PC-9 (cell line): Measurements from ENCODE around the gene EPHB4. TPM values are rescaled to one million over a fixed set of nuclear protein-coding genes. Genes with fewer than 3 reads are reported as not detected.
"Not testable (repeated sequence)": the region's sequence is repeated elsewhere in the genome, so short reads cannot be mapped to it uniquely, and the experiment has no call there.

ENCODE experiments used
- BruUV-seq: library from RNA; stranded (reverse); fragments of 400-500 nt; replicated peaks from 2 replicates; lab custom pipeline; 2021; lab: Mats Ljungman, UMichigan
- CTCF ChIA-PET: fragments of 300-600 bp; sonication (Branson Sonifier 250); formaldehyde crosslinking; loops from one replicate; lab custom pipeline; 2022; ENCODE audit warnings: antibody characterized with exemption; lab: Charles Lee
- POLR2A ChIA-PET: fragments of 300-600 bp; sonication (Branson Sonifier 250); formaldehyde crosslinking; loops from one replicate; lab custom pipeline; 2022; ENCODE audit warnings: antibody characterized with exemption; ENCODE audit not compliant: unreplicated experiment; lab: Charles Lee
- DNase-seq, 2 experiments: peaks; one replicate each; pipeline versions ENCODE4 v3.0.0 to v3.0.0-alpha.2; 2015 to 2022; ENCODE audit warnings: mixed read lengths in 1 of 2
- H2AFZ ChIP-seq: fragments of 200-600 bp; sonication (generic); 2 replicates; pipeline ENCODE4 v1.8.1; 2017; ENCODE audit warnings: antibody characterized with exemption
- H3F3A ChIP-seq: fragments of 200-600 bp; sonication (generic); 2 replicates; pipeline ENCODE4 v1.8.1; 2017; ENCODE audit warnings: antibody characterized with exemption, mild to moderate bottlenecking, low read depth; ENCODE audit not compliant: insufficient read depth
- H3K27ac ChIP-seq: fragments of 200-600 bp; sonication (generic); 2 replicates; pipeline ENCODE4 v1.6.1; 2016; ENCODE audit warnings: mixed run types
- H3K27me3 ChIP-seq: fragments of 200-600 bp; sonication (generic); 2 replicates; pipeline ENCODE4 v1.6.1; 2016; ENCODE audit warnings: low read depth, mixed run types; ENCODE audit not compliant: insufficient read depth
- H3K36me3 ChIP-seq: fragments of 200-600 bp; sonication (generic); 2 replicates; pipeline ENCODE4 v1.6.1; 2016; ENCODE audit warnings: low read depth, mixed run types
- H3K4me1 ChIP-seq: fragments of 200-600 bp; sonication (generic); replicated peaks from 2 replicates; pipeline ENCODE4 v1.6.1; 2016; ENCODE audit warnings: mixed run types; ENCODE audit not compliant: insufficient read depth
- H3K4me2 ChIP-seq: fragments of 200-600 bp; sonication (generic); 2 replicates; pipeline ENCODE4 v1.6.1; 2017; ENCODE audit warnings: mixed run types
- H3K4me3 ChIP-seq: fragments of 200-600 bp; sonication (generic); 2 replicates; pipeline ENCODE4 v1.6.1; 2016; ENCODE audit warnings: mixed run types
- H3K79me2 ChIP-seq: fragments of 200-600 bp; sonication (generic); 2 replicates; pipeline ENCODE4 v1.6.1; 2017; ENCODE audit warnings: low read depth, mixed run types
- H3K9me2 ChIP-seq: fragments of 200-600 bp; sonication (generic); 2 replicates; pipeline ENCODE4 v1.8.1; 2017; ENCODE audit warnings: mild to moderate bottlenecking; ENCODE audit not compliant: insufficient read depth
- H3K9me3 ChIP-seq: fragments of 200-600 bp; sonication (generic); 2 replicates; pipeline ENCODE4 v1.8.1; 2016; ENCODE audit warnings: low read depth; ENCODE audit not compliant: insufficient read depth
- H4K20me1 ChIP-seq: fragments of 200-600 bp; sonication (generic); 2 replicates; pipeline ENCODE4 v1.8.1; 2017; ENCODE audit not compliant: insufficient read depth
- EZH2 ChIP-seq: fragments of 200-600 bp; sonication (generic); IDR thresholded peaks from 2 replicates; pipeline ENCODE4 v1.8.0; 2017; ENCODE audit warnings: antibody characterized with exemption, low read depth
- intact Hi-C: fragments of 100-400 bp; cut with micrococcal nuclease; formaldehyde crosslinking; loops from one replicate; pipeline ENCODE4 v1.10.0; 2022; ENCODE audit not compliant: unreplicated experiment
- total RNA-seq: library from RNA; stranded (reverse); gene quantifications from 2 replicates; pipeline ENCODE4 v1.2.3, GENCODE V29; 2021
- TF ChIP-seq, protein P1 (sequence below): fragments of 200-600 bp; sonication (generic); conservative IDR thresholded peaks from 2 replicates; pipeline ENCODE4 v1.6.1; 2017; ENCODE audit warnings: mixed run types, antibody characterized with exemption, mild to moderate bottlenecking, moderate library complexity

Gene EPHB4
- total RNA-seq, 1 experiment from 2014 or later: 79.4 TPM

DNA sequence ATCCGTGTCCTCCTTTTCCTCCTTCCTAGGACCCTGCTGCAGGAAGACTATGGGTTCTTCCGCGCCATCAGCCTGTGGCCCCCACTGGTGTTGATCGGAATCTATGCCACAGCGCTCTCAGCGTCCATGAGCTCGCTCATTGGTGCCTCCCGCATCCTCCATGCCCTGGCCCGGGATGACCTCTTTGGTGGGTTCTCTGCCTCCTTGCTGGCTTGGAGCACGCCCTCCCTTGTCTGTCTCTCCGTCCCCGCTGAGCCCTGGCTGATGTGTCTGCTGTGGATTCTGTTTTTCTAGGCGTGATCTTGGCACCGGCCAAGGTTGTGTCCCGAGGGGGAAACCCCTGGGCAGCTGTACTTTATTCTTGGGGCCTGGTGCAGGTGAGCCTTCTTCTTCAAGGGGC is 32.5 kb upstream of the EPHB4 start:
- ChIA-PET POLR2A (interaction anchor here (0.5 kb wide), 2 partner anchors 358 to 431 kb away, joined by 3 to 5 read pairs; partner anchors contain the start of genes ZCWPW1 and ZNHIT1), CTCF (no interaction called here)
- no peaks in the 10 kb centered on the region for H4K20me1 ChIP-seq
- peaks cover 3% of the 10 kb centered on the region for H3F3A ChIP-seq
- H3K9me3 ChIP-seq: no peaks in the 10 kb centered on the region
- H3K9me2 ChIP-seq: no peaks in the 10 kb centered on the region
- no peak for DNase-seq
- no peak overlapping the region for H2AFZ ChIP-seq
- BruUV-seq: no TSS peak
- no peak overlapping the region for H3K4me2 ChIP-seq
- H3K4me1 ChIP-seq: no peaks in the 10 kb centered on the region
- intact Hi-C loops: loop anchor here (10.0 kb wide), 1 partner anchor 725 kb away; no protein-coding TSS in a partner anchor
- no peaks in the 10 kb centered on the region for H3K27me3 ChIP-seq
- TF ChIP-seq, protein P1, sequence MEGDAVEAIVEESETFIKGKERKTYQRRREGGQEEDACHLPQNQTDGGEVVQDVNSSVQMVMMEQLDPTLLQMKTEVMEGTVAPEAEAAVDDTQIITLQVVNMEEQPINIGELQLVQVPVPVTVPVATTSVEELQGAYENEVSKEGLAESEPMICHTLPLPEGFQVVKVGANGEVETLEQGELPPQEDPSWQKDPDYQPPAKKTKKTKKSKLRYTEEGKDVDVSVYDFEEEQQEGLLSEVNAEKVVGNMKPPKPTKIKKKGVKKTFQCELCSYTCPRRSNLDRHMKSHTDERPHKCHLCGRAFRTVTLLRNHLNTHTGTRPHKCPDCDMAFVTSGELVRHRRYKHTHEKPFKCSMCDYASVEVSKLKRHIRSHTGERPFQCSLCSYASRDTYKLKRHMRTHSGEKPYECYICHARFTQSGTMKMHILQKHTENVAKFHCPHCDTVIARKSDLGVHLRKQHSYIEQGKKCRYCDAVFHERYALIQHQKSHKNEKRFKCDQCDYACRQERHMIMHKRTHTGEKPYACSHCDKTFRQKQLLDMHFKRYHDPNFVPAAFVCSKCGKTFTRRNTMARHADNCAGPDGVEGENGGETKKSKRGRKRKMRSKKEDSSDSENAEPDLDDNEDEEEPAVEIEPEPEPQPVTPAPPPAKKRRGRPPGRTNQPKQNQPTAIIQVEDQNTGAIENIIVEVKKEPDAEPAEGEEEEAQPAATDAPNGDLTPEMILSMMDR: no peak
- TF ChIP-seq EZH2: no peak
- H3K27ac ChIP-seq: no peak overlapping the region
- H3K36me3 ChIP-seq: no peaks in the 10 kb centered on the region
- H3K79me2 ChIP-seq: no peaks in the 10 kb centered on the region
- H3K4me3 ChIP-seq: no peak overlapping the region

DNA sequence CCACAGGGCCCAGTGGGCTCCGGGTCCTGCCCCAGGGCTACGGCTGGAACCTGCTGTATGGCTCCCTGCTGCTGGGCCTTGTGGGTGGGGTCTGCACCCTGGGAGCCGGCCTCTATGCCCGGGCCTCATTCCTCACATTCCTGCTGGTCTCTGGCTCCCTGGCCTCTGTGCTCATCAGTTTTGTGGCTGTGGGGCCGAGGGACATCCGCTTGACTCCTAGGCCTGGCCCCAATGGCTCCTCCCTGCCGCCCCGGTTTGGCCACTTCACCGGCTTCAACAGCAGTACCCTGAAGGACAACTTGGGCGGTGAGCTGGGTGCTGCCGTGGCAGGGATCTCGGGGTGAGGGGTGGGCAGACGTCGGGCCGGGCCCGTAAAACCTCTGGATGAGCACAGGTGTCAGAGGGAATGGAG is 29.6 kb upstream of the EPHB4 start:
- no TSS peak for BruUV-seq
- no peak for DNase-seq
- no peaks in the 10 kb centered on the region for H3K36me3 ChIP-seq
- intact Hi-C loops: loop anchor here (10.0 kb wide), 1 partner anchor 722 kb away; no protein-coding TSS in a partner anchor
- no peak overlapping the region for H3K4me2 ChIP-seq
- no peaks in the 10 kb centered on the region for H3K27me3 ChIP-seq
- no peak overlapping the region for H3K4me3 ChIP-seq
- POLR2A ChIA-PET: no interaction called here
- H3K9me3 ChIP-seq: no peaks in the 10 kb centered on the region
- TF ChIP-seq, protein P1: no peak
- no peak for TF ChIP-seq EZH2
- no peaks in the 10 kb centered on the region for H3K9me2 ChIP-seq
- no peak overlapping the region for H3K27ac ChIP-seq
- H3F3A ChIP-seq: peaks cover 4% of the 10 kb centered on the region; the same call in 1 of the 2 replicates
- CTCF ChIA-PET: interaction anchor here (0.6 kb wide), 1 partner anchor 299 kb away, joined by 4 read pairs; no protein-coding TSS in a partner anchor
- no peaks in the 10 kb centered on the region for H3K79me2 ChIP-seq
- H2AFZ ChIP-seq: no peak overlapping the region
- no peaks in the 10 kb centered on the region for H4K20me1 ChIP-seq
- H3K4me1 ChIP-seq: peaks cover 5% of the 10 kb centered on the region

DNA sequence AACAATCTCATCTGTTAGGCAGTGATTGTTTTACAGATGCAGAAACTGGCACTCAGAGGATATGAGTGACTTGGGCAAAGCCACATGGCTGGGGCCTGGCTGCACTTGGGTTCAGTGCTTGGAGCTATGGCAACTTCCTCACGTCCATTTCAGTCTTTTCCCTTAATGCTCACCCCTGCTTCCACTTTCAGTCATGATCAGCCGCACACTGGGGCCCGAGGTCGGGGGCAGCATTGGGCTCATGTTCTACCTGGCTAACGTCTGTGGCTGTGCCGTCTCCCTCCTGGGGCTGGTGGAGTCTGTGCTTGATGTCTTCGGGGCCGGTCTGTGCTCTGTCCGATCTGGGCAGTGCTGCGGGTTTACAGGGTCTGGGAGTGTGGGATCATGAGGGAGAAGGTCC is 28.2 kb upstream of the EPHB4 start:
- peaks cover 9% of the 10 kb centered on the region for H3K4me1 ChIP-seq
- TF ChIP-seq, protein P1: no peak
- TF ChIP-seq EZH2: no peak
- H3K9me2 ChIP-seq: no peaks in the 10 kb centered on the region
- no peaks in the 10 kb centered on the region for H3K79me2 ChIP-seq
- ChIA-PET POLR2A (no interaction called here), CTCF (no interaction called here)
- H3K9me3 ChIP-seq: no peaks in the 10 kb centered on the region
- intact Hi-C loops: loop anchor here (10.0 kb wide), 1 partner anchor 721 kb away; no protein-coding TSS in a partner anchor
- H2AFZ ChIP-seq: no peak overlapping the region
- BruUV-seq: no TSS peak
- no peak for DNase-seq
- H4K20me1 ChIP-seq: no peaks in the 10 kb centered on the region
- H3K27me3 ChIP-seq: no peaks in the 10 kb centered on the region
- no peaks in the 10 kb centered on the region for H3K36me3 ChIP-seq
- H3K27ac ChIP-seq: no peak overlapping the region
- H3K4me2 ChIP-seq: no peak overlapping the region
- H3F3A ChIP-seq: peaks cover 11% of the 10 kb centered on the region; the same call in 1 of the 2 replicates
- H3K4me3 ChIP-seq: no peak overlapping the region

DNA sequence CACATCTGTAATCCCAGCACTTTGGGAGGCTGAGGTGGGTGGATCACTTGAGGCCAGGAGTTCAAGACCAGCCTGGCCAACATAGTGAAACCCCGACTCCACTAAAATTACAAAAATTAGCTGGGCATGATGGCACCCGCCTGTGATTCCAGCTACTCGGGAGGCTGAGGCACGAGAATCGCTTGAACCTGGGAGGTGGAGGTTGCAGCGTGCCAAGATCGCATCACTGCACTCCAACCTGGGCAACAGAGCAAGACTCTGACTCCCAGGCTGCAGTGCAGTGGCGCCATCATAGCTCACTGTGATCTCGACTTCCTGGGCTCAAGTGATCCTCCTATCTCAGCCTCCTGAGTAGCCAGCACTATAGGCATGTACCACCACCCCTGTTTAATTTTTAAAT is 27.6 kb upstream of the EPHB4 start:
- H3K4me1 ChIP-seq, H3K9me3 ChIP-seq, POLR2A ChIA-PET, H3K79me2 ChIP-seq, H4K20me1 ChIP-seq, H3K27ac ChIP-seq, H2AFZ ChIP-seq, H3K4me2 ChIP-seq, H3K36me3 ChIP-seq, H3K4me3 ChIP-seq, H3K9me2 ChIP-seq, H3K27me3 ChIP-seq, CTCF ChIA-PET, BruUV-seq, DNase-seq: not testable (repeated sequence)
- intact Hi-C loops: loop anchor here (10.0 kb wide), 1 partner anchor 720 kb away; no protein-coding TSS in a partner anchor
- H3F3A ChIP-seq: peaks cover 11% of the 10 kb centered on the region; the same call in 1 of the 2 replicates
